HFFc6 (cell line): ENCODE results near the gene EPB41L5. TPM values are rescaled to one million over a fixed set of nuclear protein-coding genes. Genes with fewer than 3 reads are reported as not detected.

Experiments
- DNase-seq: peaks from one replicate; pipeline ENCODE4 v3.0.0-alpha.2; 2018
- H3K27ac Mint-ChIP-seq: 2 replicates; pipeline ENCODE4 v1.8.0; 2020; ENCODE audit warnings: mild to moderate bottlenecking, mixed read lengths
- H3K27me3 Mint-ChIP-seq: 2 replicates; pipeline ENCODE4 v1.8.0; 2021; ENCODE audit warnings: mild to moderate bottlenecking, moderate library complexity, mixed read lengths; ENCODE audit not compliant: insufficient read depth
- H3K36me3 Mint-ChIP-seq: 2 replicates; pipeline ENCODE4 v1.8.0; 2021; ENCODE audit warnings: low read depth, mixed read lengths
- H3K4me1 Mint-ChIP-seq: 2 replicates; pipeline ENCODE4 v1.8.0; 2020; ENCODE audit warnings: low read depth, mixed read lengths
- H3K4me3 Mint-ChIP-seq: 2 replicates; pipeline ENCODE4 v1.8.0; 2020; ENCODE audit warnings: mild to moderate bottlenecking, moderate library complexity, mixed read lengths
- H3K9me3 Mint-ChIP-seq: 2 replicates; pipeline ENCODE4 v1.8.0; 2020; ENCODE audit warnings: mild to moderate bottlenecking, mixed read lengths
- total RNA-seq, 6 experiments: library from RNA; stranded (reverse); fragmentation: NEBNext Ultra II Directional; extraction: Animal tissue kit (Norgen Biotek cat#: 25700); gene quantifications; 2 replicates in 1 of 6; 3 replicates in 5 of 6; pipeline ENCODE4 v1.2.3, GENCODE V29; 2021
- TF ChIP-seq, protein P1 (sequence below): fragments of 200-600 bp; sonication (generic); IDR thresholded peaks from 2 replicates; pipeline ENCODE4 v1.5.0; 2021; ENCODE audit warnings: antibody characterized with exemption, mild to moderate bottlenecking

EPB41L5 gene
- total RNA-seq, 6 experiments from 2014 or later = 0.63 to 1.3 (median 0.92) TPM

DNA sequence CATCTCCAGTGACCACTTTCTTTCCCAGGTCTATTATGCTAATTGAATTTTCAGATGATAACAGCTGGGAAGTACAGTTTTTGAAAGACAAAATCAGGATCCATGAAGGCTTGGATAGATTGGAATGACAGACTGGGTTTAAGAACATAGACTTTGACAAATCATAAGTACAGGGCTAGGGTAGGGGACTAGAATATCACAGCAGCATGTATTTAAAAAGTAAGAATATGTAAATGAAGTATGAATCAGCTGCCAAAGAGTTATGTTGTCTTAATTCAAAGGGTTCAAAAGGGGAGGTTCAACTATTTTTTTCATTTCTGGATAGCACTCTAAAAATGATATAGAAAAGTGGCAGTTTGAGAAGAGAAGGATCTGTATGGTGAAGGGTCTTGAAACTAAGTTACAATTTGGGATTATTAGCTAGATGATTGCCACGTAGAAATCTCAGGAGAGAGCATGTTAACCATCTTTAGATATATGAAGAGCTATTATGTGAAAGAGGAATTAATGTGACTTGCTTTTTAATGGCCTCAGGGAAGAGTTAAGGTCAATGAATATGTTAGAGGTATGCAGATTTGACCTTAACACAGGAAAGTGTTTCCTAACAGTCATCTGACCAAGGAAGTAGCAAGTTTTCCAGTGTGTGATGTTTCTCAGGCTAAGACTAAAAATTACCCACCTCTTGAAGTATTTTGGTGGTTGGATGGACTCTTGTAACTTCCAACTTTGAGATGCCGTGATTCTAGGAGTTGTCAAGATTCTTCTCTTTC is 128.6 kb downstream of the EPB41L5 start:
- Mint-ChIP-seq H3K36me3 (no peaks in the 10 kb centered on the region), H3K27me3 (peaks cover 14% of the 10 kb centered on the region), H3K27ac (no peak overlapping the region), H3K4me3 (no peak overlapping the region), H3K9me3 (no peaks in the 10 kb centered on the region), H3K4me1 (no peaks in the 10 kb centered on the region)
- TF ChIP-seq, protein P1, sequence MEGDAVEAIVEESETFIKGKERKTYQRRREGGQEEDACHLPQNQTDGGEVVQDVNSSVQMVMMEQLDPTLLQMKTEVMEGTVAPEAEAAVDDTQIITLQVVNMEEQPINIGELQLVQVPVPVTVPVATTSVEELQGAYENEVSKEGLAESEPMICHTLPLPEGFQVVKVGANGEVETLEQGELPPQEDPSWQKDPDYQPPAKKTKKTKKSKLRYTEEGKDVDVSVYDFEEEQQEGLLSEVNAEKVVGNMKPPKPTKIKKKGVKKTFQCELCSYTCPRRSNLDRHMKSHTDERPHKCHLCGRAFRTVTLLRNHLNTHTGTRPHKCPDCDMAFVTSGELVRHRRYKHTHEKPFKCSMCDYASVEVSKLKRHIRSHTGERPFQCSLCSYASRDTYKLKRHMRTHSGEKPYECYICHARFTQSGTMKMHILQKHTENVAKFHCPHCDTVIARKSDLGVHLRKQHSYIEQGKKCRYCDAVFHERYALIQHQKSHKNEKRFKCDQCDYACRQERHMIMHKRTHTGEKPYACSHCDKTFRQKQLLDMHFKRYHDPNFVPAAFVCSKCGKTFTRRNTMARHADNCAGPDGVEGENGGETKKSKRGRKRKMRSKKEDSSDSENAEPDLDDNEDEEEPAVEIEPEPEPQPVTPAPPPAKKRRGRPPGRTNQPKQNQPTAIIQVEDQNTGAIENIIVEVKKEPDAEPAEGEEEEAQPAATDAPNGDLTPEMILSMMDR = no peak
- no peak for DNase-seq

DNA sequence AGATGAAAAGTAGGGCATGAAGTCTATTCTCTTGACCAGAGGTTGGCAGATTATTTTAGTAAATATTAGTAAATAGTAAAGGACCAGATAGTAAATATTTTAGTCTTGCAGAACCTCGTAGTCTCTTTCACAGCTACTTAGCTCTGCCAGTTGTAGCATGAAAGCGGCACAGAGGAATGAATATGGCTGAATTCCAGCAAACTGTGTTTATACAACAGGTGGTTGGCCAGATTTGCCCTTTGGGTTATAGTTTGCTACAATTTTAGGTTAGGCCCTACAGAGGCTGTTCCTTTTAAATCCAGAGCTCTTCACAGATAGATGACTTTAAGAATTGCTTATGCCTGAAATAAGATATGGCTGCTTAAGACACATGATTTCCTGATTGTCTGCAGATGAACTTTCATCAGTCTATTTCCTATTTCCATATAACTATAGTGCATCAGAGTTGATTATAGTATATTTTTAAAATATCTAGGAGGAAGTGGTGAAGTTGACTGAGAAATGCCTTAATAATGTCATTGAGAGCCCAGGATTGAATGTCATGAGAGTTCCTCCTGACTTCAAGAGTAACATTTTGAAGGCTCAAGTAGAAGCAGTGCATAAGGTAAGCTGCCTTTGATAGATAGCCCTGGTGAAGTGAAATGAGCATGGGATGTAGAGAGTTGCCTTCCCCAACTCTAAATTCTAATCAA is 129.8 kb downstream of the EPB41L5 start:
- no peak overlapping the region for H3K27ac Mint-ChIP-seq
- no peak for DNase-seq
- no peaks in the 10 kb centered on the region for H3K9me3 Mint-ChIP-seq
- TF ChIP-seq, protein P1 = no peak
- no peaks in the 10 kb centered on the region for H3K36me3 Mint-ChIP-seq
- peaks cover 14% of the 10 kb centered on the region for H3K27me3 Mint-ChIP-seq
- H3K4me1 Mint-ChIP-seq = no peaks in the 10 kb centered on the region
- H3K4me3 Mint-ChIP-seq = no peak overlapping the region

DNA sequence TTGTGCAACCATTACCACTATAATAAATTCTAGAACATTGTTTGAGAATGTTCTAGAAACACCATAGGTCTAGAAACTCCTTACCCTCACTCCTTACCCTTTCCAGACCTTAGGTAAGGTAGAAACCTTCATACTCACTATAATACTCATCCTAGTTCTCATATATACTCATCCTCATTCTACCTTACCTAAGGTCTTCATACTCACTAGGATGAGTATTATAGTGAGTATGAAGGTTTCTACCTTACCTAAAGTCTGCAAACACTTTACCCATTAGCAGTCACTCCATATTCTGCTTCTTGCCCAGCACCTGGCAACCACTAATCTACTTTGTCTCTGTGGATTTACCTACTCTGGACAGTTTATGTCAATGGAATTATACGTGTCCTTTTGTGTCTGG is 135.4 kb downstream of the EPB41L5 start:
- no peak overlapping the region for H3K27ac Mint-ChIP-seq
- H3K4me3 Mint-ChIP-seq = no peak overlapping the region
- no peak for DNase-seq
- TF ChIP-seq, protein P1 = no peak
- H3K36me3 Mint-ChIP-seq = no peaks in the 10 kb centered on the region; the same call in 1 of the 2 replicates
- no peaks in the 10 kb centered on the region for H3K4me1 Mint-ChIP-seq
- peaks cover 8% of the 10 kb centered on the region; the same call in 1 of the 2 replicates for H3K27me3 Mint-ChIP-seq
- H3K9me3 Mint-ChIP-seq = peaks cover 8% of the 10 kb centered on the region; the same call in 1 of the 2 replicates

DNA sequence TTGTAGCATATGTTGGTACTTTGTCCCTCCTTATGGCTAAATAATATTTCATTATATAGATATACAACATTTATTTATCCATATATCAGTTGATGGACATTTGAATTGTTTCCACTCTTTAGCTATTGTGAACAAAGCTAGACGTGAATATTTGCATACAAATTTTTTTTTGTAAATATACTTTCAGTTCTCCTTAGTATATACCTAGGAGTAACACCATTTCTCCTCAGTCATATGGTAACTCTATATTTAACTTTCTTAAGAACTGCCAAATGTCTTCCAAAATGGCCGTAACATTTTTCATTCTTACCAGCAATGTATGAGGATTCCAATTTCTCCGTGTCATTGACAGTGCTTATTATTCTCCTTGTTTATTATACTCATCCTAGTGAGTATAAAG is 135.8 kb downstream of the EPB41L5 start:
- H3K27me3 Mint-ChIP-seq = peaks cover 9% of the 10 kb centered on the region
- H3K4me1 Mint-ChIP-seq = no peaks in the 10 kb centered on the region
- peaks cover 8% of the 10 kb centered on the region; the same call in 1 of the 2 replicates for H3K9me3 Mint-ChIP-seq
- H3K4me3 Mint-ChIP-seq = no peak overlapping the region
- H3K36me3 Mint-ChIP-seq = no peaks in the 10 kb centered on the region; the same call in 1 of the 2 replicates
- TF ChIP-seq, protein P1 = no peak
- DNase-seq = no peak
- no peak overlapping the region for H3K27ac Mint-ChIP-seq

DNA sequence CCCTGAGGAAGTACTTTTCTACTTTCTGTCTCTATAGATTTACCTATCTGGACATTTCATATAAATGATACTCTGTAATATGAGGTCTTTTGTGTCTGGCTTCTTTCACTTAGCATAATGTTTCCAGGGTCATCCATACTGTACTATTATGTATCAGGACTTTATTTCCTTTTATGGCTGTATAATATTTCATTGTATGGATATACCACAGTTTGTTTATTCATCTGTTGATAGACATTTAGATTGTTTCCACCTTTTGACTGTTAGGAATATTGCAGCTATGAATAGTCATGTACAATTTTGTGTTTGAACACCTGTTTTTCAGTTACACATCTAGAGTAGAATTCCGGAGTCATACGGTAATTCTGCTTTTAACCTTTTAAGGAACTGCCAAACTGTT is 136.5 kb downstream of the EPB41L5 start:
- H3K4me1 Mint-ChIP-seq = no peaks in the 10 kb centered on the region
- no peak overlapping the region for H3K27ac Mint-ChIP-seq
- H3K4me3 Mint-ChIP-seq = no peak overlapping the region
- no peaks in the 10 kb centered on the region; the same call in 1 of the 2 replicates for H3K36me3 Mint-ChIP-seq
- no peak for DNase-seq
- TF ChIP-seq, protein P1 = no peak
- H3K27me3 Mint-ChIP-seq = peaks cover 9% of the 10 kb centered on the region
- H3K9me3 Mint-ChIP-seq = peaks cover 8% of the 10 kb centered on the region; the same call in 1 of the 2 replicates
